HepG2 (cell line): Measurements from ENCODE around the gene RBP3. TPM values are rescaled to one million over a fixed set of nuclear protein-coding genes. Genes with fewer than 3 reads are reported as not detected.

ENCODE experiments used
- EED ChIP-seq: sonication (generic); formaldehyde crosslinking; IDR thresholded peaks from 2 replicates; pipeline ENCODE4 v1.5.0; 2020; ENCODE audit warnings: mild to moderate bottlenecking, missing genetic modification reagents
- EHMT2 ChIP-seq: fragments of 200-600 bp; sonication (generic); IDR thresholded peaks from 2 replicates; pipeline ENCODE4 v1.7.0; 2017; ENCODE audit warnings: antibody characterized with exemption, low read depth, low read length, borderline replicate concordance
- HHEX ChIP-seq: IDR thresholded peaks from 2 replicates; pipeline ENCODE4 v1.6.1; 2016; ENCODE audit warnings: control low read depth
- HOXA3 ChIP-seq: sonication (generic); formaldehyde crosslinking; IDR thresholded peaks from 2 replicates; pipeline ENCODE4 v1.5.0; 2020; ENCODE audit warnings: missing genetic modification reagents
- JUN ChIP-seq: sonication (generic); formaldehyde crosslinking; IDR thresholded peaks from 2 replicates; pipeline ENCODE4 v1.4.0; 2020; ENCODE audit warnings: mild to moderate bottlenecking, missing genetic modification reagents
- KMT2A ChIP-seq: sonication (generic); formaldehyde crosslinking; IDR thresholded peaks from 2 replicates; pipeline ENCODE4 v1.4.0; 2020; ENCODE audit warnings: missing genetic modification reagents
- TGIF2 ChIP-seq: IDR thresholded peaks from 2 replicates; pipeline ENCODE4 v1.6.1; 2016; ENCODE audit warnings: control low read depth, missing compliant biosample characterization
- YEATS4 ChIP-seq: sonication (generic); formaldehyde crosslinking; IDR thresholded peaks from 2 replicates; pipeline ENCODE4 v1.4.0; 2020; ENCODE audit warnings: missing genetic modification reagents, borderline replicate concordance
- ZFP36 ChIP-seq: fragments of 150-350 bp; IDR thresholded peaks from 2 replicates; pipeline ENCODE4 v1.6.1; 2018; ENCODE audit warnings: borderline replicate concordance, low read length, low read depth; ENCODE audit not compliant: partially characterized antibody
- ZFP36L2 ChIP-seq: sonication (generic); formaldehyde crosslinking; IDR thresholded peaks from 2 replicates; pipeline ENCODE4 v1.4.0; 2020; ENCODE audit warnings: missing genetic modification reagents
- ZMAT3 ChIP-seq: sonication (generic); formaldehyde crosslinking; conservative IDR thresholded peaks from 2 replicates; pipeline ENCODE4 v1.7.0; 2021; ENCODE audit warnings: missing genetic modification reagents
- ZNF138 ChIP-seq: sonication (generic); formaldehyde crosslinking; IDR thresholded peaks from 2 replicates; pipeline ENCODE4 v1.5.0; 2020; ENCODE audit warnings: mild to moderate bottlenecking, low read depth, missing genetic modification reagents
- ZNF17 ChIP-seq: sonication (generic); formaldehyde crosslinking; IDR thresholded peaks from 2 replicates; pipeline ENCODE4 v1.5.0; 2020; ENCODE audit warnings: mild to moderate bottlenecking, missing genetic modification reagents
- ZNF547 ChIP-seq: sonication (generic); formaldehyde crosslinking; IDR thresholded peaks from 2 replicates; pipeline ENCODE4 v1.5.1; 2020; ENCODE audit warnings: mild to moderate bottlenecking, missing genetic modification reagents
- ZNF562 ChIP-seq: sonication (generic); formaldehyde crosslinking; IDR thresholded peaks from 2 replicates; pipeline ENCODE4 v1.8.0; 2022; ENCODE audit warnings: missing genetic modification reagents, borderline replicate concordance
- ZNF563 ChIP-seq: sonication (generic); formaldehyde crosslinking; IDR thresholded peaks from 2 replicates; pipeline ENCODE4 v1.8.0; 2022; ENCODE audit warnings: mild to moderate bottlenecking, moderate library complexity, missing genetic modification reagents
- ZNF576 ChIP-seq: sonication (generic); formaldehyde crosslinking; IDR thresholded peaks from 2 replicates; pipeline ENCODE4 v1.4.0; 2020; ENCODE audit warnings: mild to moderate bottlenecking, missing genetic modification reagents
- ZNF772 ChIP-seq: sonication (generic); formaldehyde crosslinking; IDR thresholded peaks from 2 replicates; pipeline ENCODE4 v1.5.0; 2020; ENCODE audit warnings: mild to moderate bottlenecking, missing genetic modification reagents
- polyA plus RNA-seq, 8 experiments: library from polyadenylated mRNA; depleted of rRNA in 3 of 8; stranded (reverse) in 7 of 8; unstranded in 1 of 8; fragments of >200 nt; fragmentation: Illumina TruSeq in 4 of 8; extraction: Trizol in 4 of 8; gene quantifications; 2 replicates each; pipeline versions ENCODE4 v1.2.1 to v1.2.3, GENCODE V29; 2011 to 2016; ENCODE audit warnings: low read depth in 4 of 8, missing spikeins in 1 of 8, mixed read lengths in 1 of 8; ENCODE audit not compliant: insufficient read depth in 1 of 8
- total RNA-seq, 5 experiments: library from RNA; depleted of rRNA; stranded (reverse); fragments of >200 nt; fragmentation: Illumina TruSeq; extraction: Trizol; gene quantifications; 2 replicates each; pipeline ENCODE4 v1.2.3, GENCODE V29; 2016; ENCODE audit warnings: low read depth in 1 of 5
- TF ChIP-seq, protein P1 (sequence below): sonication (generic); formaldehyde crosslinking; IDR thresholded peaks from 2 replicates; pipeline ENCODE4 v1.8.0; 2022; ENCODE audit warnings: mild to moderate bottlenecking, missing genetic modification reagents, moderate library complexity
- TF ChIP-seq, protein P2 (sequence below): IDR thresholded peaks from 2 replicates; pipeline ENCODE4 v1.6.1; 2016; ENCODE audit warnings: mild to moderate bottlenecking, missing biosample characterization, missing genetic modification reagents
- TF ChIP-seq, protein P3 (sequence below): sonication (generic); formaldehyde crosslinking; IDR thresholded peaks from 2 replicates; pipeline ENCODE4 v1.4.0; 2020; ENCODE audit warnings: mild to moderate bottlenecking, low read depth, missing genetic modification reagents
- TF ChIP-seq, protein P4 (sequence below): sonication (generic); formaldehyde crosslinking; conservative IDR thresholded peaks from 2 replicates; pipeline ENCODE4 v1.8.0; 2022; ENCODE audit warnings: missing genetic modification reagents
- TF ChIP-seq, protein P5 (sequence below): sonication (generic); formaldehyde crosslinking; IDR thresholded peaks from 2 replicates; pipeline ENCODE4 v1.9.0; 2021; ENCODE audit warnings: missing genetic modification reagents, mild to moderate bottlenecking, borderline replicate concordance

The RBP3 gene
- total and polyA plus RNA-seq, 2 of the 13 experiments (the other 11 are each of a cell fraction or from before 2014, with no cell fraction given): not detected

DNA sequence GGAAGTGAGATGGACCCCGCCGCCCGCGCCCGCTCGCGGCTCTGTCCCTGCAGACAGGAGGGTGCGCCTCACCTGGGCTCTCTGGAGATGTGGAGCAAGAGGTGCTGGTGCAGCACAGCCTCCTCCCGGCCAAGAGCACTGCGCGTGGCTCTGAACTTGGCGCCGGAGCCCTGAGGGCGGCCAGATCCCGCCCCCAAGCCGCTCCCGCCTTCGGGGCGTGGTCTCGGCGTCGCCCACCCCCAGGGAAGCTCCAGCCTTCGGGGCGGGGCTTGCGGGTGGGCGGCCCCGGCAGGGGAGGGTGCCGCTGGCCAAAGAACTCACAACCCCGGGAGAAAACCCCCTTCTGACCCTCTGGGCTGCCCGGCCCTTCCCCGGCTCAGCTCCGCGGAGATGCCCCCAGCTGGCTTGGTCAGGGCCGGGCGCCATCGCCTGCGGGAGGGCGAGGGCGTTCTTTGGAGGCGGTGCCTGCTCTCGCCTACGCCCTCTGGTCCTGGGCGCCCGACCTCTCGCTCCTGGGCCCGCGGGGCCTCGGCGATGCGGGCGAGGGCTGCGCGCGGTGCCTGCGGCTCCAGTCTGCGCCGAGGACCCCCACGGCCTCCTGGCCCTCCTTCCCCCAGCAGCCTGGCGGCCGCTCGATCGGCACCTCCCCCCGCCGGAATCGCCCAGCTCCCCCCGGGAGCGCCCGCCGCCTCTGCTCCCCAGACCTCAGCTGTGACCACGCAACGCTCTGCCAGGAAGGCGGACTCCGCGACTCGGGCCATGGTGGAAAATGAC, 36.2 kb downstream of the RBP3 start, which contains the start of gene ZNF488 (continued):
- TF ChIP-seq ZNF576 (CRISPR knock-in tag): 0 out of 2 replicates have a peak, but pooled peaks have one; percentile 55
- TF ChIP-seq, protein P1, sequence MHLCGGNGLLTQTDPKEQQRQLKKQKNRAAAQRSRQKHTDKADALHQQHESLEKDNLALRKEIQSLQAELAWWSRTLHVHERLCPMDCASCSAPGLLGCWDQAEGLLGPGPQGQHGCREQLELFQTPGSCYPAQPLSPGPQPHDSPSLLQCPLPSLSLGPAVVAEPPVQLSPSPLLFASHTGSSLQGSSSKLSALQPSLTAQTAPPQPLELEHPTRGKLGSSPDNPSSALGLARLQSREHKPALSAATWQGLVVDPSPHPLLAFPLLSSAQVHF: no peak
- no peak for TF ChIP-seq ZNF138 (CRISPR knock-in tag)
- no peak for TF ChIP-seq EHMT2
- TF ChIP-seq, protein P2, sequence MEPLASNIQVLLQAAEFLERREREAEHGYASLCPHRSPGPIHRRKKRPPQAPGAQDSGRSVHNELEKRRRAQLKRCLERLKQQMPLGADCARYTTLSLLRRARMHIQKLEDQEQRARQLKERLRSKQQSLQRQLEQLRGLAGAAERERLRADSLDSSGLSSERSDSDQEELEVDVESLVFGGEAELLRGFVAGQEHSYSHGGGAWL (CRISPR knock-in tag): no peak; the same call in 1 of the 2 replicates
- no peak; the same call in 1 of the 2 replicates for TF ChIP-seq ZMAT3 (CRISPR knock-in tag)
- TF ChIP-seq, protein P3, sequence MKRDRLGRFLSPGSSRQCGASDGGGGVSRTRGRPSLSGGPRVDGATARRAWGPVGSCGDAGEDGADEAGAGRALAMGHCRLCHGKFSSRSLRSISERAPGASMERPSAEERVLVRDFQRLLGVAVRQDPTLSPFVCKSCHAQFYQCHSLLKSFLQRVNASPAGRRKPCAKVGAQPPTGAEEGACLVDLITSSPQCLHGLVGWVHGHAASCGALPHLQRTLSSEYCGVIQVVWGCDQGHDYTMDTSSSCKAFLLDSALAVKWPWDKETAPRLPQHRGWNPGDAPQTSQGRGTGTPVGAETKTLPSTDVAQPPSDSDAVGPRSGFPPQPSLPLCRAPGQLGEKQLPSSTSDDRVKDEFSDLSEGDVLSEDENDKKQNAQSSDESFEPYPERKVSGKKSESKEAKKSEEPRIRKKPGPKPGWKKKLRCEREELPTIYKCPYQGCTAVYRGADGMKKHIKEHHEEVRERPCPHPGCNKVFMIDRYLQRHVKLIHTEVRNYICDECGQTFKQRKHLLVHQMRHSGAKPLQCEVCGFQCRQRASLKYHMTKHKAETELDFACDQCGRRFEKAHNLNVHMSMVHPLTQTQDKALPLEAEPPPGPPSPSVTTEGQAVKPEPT (CRISPR knock-in tag): no peak
- no peak for TF ChIP-seq TGIF2
- TF ChIP-seq YEATS4 (CRISPR knock-in tag): peak; percentile 27; the same call in 1 of the 2 replicates
- TF ChIP-seq ZFP36: no peak
- TF ChIP-seq HOXA3 (CRISPR knock-in tag): no peak
- 0 out of 2 replicates have a peak, but pooled peaks have one; percentile 38 for TF ChIP-seq ZNF772
- TF ChIP-seq ZNF17 (CRISPR knock-in tag): no peak
- TF ChIP-seq, protein P4, sequence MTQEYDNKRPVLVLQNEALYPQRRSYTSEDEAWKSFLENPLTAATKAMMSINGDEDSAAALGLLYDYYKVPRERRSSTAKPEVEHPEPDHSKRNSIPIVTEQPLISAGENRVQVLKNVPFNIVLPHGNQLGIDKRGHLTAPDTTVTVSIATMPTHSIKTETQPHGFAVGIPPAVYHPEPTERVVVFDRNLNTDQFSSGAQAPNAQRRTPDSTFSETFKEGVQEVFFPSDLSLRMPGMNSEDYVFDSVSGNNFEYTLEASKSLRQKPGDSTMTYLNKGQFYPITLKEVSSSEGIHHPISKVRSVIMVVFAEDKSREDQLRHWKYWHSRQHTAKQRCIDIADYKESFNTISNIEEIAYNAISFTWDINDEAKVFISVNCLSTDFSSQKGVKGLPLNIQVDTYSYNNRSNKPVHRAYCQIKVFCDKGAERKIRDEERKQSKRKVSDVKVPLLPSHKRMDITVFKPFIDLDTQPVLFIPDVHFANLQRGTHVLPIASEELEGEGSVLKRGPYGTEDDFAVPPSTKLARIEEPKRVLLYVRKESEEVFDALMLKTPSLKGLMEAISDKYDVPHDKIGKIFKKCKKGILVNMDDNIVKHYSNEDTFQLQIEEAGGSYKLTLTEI: no peak
- TF ChIP-seq KMT2A (CRISPR knock-in tag): no peak
- TF ChIP-seq EED (CRISPR knock-in tag): peak; percentile 51; the same call in 1 of the 2 replicates
- no peak for TF ChIP-seq ZNF547 (CRISPR knock-in tag)
- no peak for TF ChIP-seq ZNF562 (CRISPR knock-in tag)
- no peak for TF ChIP-seq HHEX (CRISPR knock-in tag)
- TF ChIP-seq, protein P5, sequence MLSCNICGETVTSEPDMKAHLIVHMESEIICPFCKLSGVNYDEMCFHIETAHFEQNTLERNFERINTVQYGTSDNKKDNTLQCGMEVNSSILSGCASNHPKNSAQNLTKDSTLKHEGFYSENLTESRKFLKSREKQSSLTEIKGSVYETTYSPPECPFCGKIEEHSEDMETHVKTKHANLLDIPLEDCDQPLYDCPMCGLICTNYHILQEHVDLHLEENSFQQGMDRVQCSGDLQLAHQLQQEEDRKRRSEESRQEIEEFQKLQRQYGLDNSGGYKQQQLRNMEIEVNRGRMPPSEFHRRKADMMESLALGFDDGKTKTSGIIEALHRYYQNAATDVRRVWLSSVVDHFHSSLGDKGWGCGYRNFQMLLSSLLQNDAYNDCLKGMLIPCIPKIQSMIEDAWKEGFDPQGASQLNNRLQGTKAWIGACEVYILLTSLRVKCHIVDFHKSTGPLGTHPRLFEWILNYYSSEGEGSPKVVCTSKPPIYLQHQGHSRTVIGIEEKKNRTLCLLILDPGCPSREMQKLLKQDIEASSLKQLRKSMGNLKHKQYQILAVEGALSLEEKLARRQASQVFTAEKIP (CRISPR knock-in tag): no peak
- TF ChIP-seq JUN (CRISPR knock-in tag): no peak
- no peak for TF ChIP-seq ZFP36L2 (CRISPR knock-in tag)
- no peak for TF ChIP-seq ZNF563 (CRISPR knock-in tag)
